HG03039 (cell line): Measurements from ENCODE around the gene ANKRD13A.
"Not testable (repeated sequence)": the region's sequence is repeated elsewhere in the genome, so short reads cannot be mapped to it uniquely, and the experiment has no call there.

ENCODE experiments used
- ATAC-seq: cut with Tn5 transposase; IDR thresholded peaks from one replicate; pipeline ENCODE4 v1.9.1; 2021; ENCODE audit warnings: mild to moderate bottlenecking, moderate library complexity; ENCODE audit not compliant: unreplicated experiment

ANKRD13A gene

GRCh38 chr12:109983432-109984142, 15.6 kb upstream of the ANKRD13A start:
- no peak for ATAC-seq

- not testable (repeated sequence) for ATAC-seq
Measured at GRCh38 chr12:109986236-109986635, 13.0 kb upstream of the ANKRD13A start.

- ATAC-seq, result no peak
Measured at GRCh38 chr12:109987615-109988014, 11.6 kb upstream of the ANKRD13A start.

- no peak for ATAC-seq
Measured at GRCh38 chr12:109988274-109988673, 11.0 kb upstream of the ANKRD13A start.

GRCh38 chr12:109988903-109989302, 10.3 kb upstream of the ANKRD13A start:
- ATAC-seq, result no peak

- no peak for ATAC-seq
Measured at GRCh38 chr12:109989380-109989779, 9.8 kb upstream of the ANKRD13A start.

GRCh38 chr12:109991586-109991985, 7.6 kb upstream of the ANKRD13A start:
- no peak for ATAC-seq

GRCh38 chr12:109993091-109993490, 6.1 kb upstream of the ANKRD13A start:
- ATAC-seq, result no peak

GRCh38 chr12:109994401-109995175, 4.6 kb upstream of the ANKRD13A start:
- no peak for ATAC-seq

- ATAC-seq, result no peak
Measured at GRCh38 chr12:109995361-109995685, 3.9 kb upstream of the ANKRD13A start.

- ATAC-seq, result peak; percentile 67
Measured at GRCh38 chr12:109995686-109996482, 3.3 kb upstream of the ANKRD13A start, which contains the start of gene GIT2. GIT2 (minus strand) TSS chr12:109996368; CDS start chr12:109996224, 144 bp downstream.

- ATAC-seq, result no peak
Measured at GRCh38 chr12:109996483-109996853, 2.8 kb upstream of the ANKRD13A start.

GRCh38 chr12:109997393-109997792, 1.8 kb upstream of the ANKRD13A start:
- no peak for ATAC-seq

GRCh38 chr12:109998241-109998903, 858 bp upstream of the ANKRD13A start:
- no peak for ATAC-seq

- ATAC-seq, result no peak
Measured at GRCh38 chr12:109999649-109999971, 380 bp downstream of the ANKRD13A start.

GRCh38 chr12:109999983-110000505, 814 bp downstream of the ANKRD13A start:
- no peak for ATAC-seq

GRCh38 chr12:110001596-110001995, 2.4 kb downstream of the ANKRD13A start:
- ATAC-seq, result no peak

- ATAC-seq, result no peak
Measured at GRCh38 chr12:110002676-110003515, 3.7 kb downstream of the ANKRD13A start.

GRCh38 chr12:110004598-110004997, 5.4 kb downstream of the ANKRD13A start:
- peak; percentile 46 for ATAC-seq
